SK-N-SH (cell line): ENCODE data around the gene FAM50B. TPM values are rescaled to one million over a fixed set of nuclear protein-coding genes. Genes with fewer than 3 reads are reported as not detected.

Experiments used
- CTCF ChIA-PET: fragments of 300-600, 350-600 bp; formaldehyde crosslinking; extraction: SDS; loops from one replicate; lab custom pipeline; 2021; lab: Yijun Ruan, JAX
- POLR2A ChIA-PET: fragments of 350-600 bp; sonication (Branson Sonifier 250); formaldehyde crosslinking; extraction: SDS; loops from one replicate; lab custom pipeline; 2020; ENCODE audit warnings: antibody characterized with exemption, inconsistent platforms; lab: Yijun Ruan, JAX
- DNase-seq: peaks from one replicate; pipeline ENCODE4 v3.0.0; 2012
- H2AFZ ChIP-seq: fragments of 200-600 bp; sonication (generic); 2 replicates; pipeline ENCODE4 v1.8.1; 2016; ENCODE audit warnings: antibody characterized with exemption, mild to moderate bottlenecking, low read depth
- H3F3A ChIP-seq: fragments of 200-600 bp; sonication (generic); replicated peaks from 2 replicates; pipeline ENCODE3; 2016; ENCODE audit warnings: antibody characterized with exemption, mild to moderate bottlenecking; ENCODE audit not compliant: insufficient read depth
- H3K27ac ChIP-seq, 2 experiments: fragments of 200-500 bp in 1 of 2; fragments of 200-600 bp in 1 of 2; sonication (Bioruptor generic) in 1 of 2; sonication (generic), shearing (Covaris generic) in 1 of 2; 2 replicates each; pipeline versions ENCODE4 v1.5.1 to v1.6.1; 2014 to 2016; ENCODE audit warnings: low read depth in 2 of 2, inconsistent platforms in 1 of 2, low read length in 1 of 2, mild to moderate bottlenecking in 1 of 2, mixed read lengths in 1 of 2
- H3K27me3 ChIP-seq: fragments of 200-600 bp; sonication (generic), shearing (Covaris generic); 2 replicates; pipeline ENCODE4 v1.6.1; 2016; ENCODE audit warnings: mixed run types; ENCODE audit not compliant: insufficient read depth
- H3K36me3 ChIP-seq, 2 experiments: fragments of 200-500 bp in 1 of 2; fragments of 200-600 bp in 1 of 2; sonication (Bioruptor generic) in 1 of 2; sonication (generic) in 1 of 2; replicated peaks in 1 of 2; 2 replicates each; pipeline versions ENCODE3 to v1.5.1; 2014 to 2016; ENCODE audit warnings: low read length in 1 of 2, mild to moderate bottlenecking in 1 of 2; ENCODE audit not compliant: insufficient read depth in 2 of 2, control insufficient read depth in 1 of 2
- H3K4me1 ChIP-seq, 2 experiments: fragments of 200-500 bp in 1 of 2; fragments of 200-600 bp in 1 of 2; sonication (Bioruptor generic) in 1 of 2; sonication (generic), shearing (Covaris generic) in 1 of 2; 2 replicates each; pipeline versions ENCODE4 v1.5.1 to v1.6.1; 2014 to 2016; ENCODE audit warnings: low read depth in 1 of 2, low read length in 1 of 2, mixed run types in 1 of 2; ENCODE audit not compliant: insufficient read depth in 2 of 2, control insufficient read depth in 1 of 2
- H3K4me2 ChIP-seq: fragments of 200-600 bp; sonication (generic), shearing (Covaris generic); 2 replicates; pipeline ENCODE4 v1.6.1; 2017; ENCODE audit warnings: mixed run types
- H3K4me3 ChIP-seq, 2 experiments: fragments of 200-500 bp in 1 of 2; fragments of 200-600 bp in 1 of 2; sonication (Bioruptor generic) in 1 of 2; sonication (generic), shearing (Covaris generic) in 1 of 2; 2 replicates each; pipeline versions ENCODE4 v1.5.1 to v1.8.1; 2014 to 2016; ENCODE audit warnings: low read depth in 2 of 2, inconsistent platforms in 1 of 2, low read length in 1 of 2, mild to moderate bottlenecking in 1 of 2, mixed read lengths in 1 of 2, moderate library complexity in 1 of 2
- H3K79me2 ChIP-seq: fragments of 200-600 bp; sonication (generic); 2 replicates; pipeline ENCODE4 v1.8.1; 2017; ENCODE audit warnings: mild to moderate bottlenecking; ENCODE audit not compliant: insufficient read depth
- H3K9ac ChIP-seq: fragments of 200-600 bp; sonication (generic); 2 replicates; pipeline ENCODE4 v1.6.1; 2017; ENCODE audit warnings: mixed run types
- H3K9me2 ChIP-seq: fragments of 200-600 bp; sonication (generic); 2 replicates; pipeline ENCODE4 v1.6.1; 2017; ENCODE audit warnings: mixed run types
- H3K9me3 ChIP-seq: fragments of 200-600 bp; sonication (generic); 2 replicates; pipeline ENCODE4 v1.6.1; 2017; ENCODE audit warnings: mixed run types, mild to moderate bottlenecking, moderate library complexity
- H4K20me1 ChIP-seq: fragments of 200-600 bp; sonication (generic); 2 replicates; pipeline ENCODE4 v1.6.1; 2017; ENCODE audit warnings: mild to moderate bottlenecking, mixed run types; ENCODE audit not compliant: insufficient read depth
- FOSL2 ChIP-seq: IDR thresholded peaks from 2 replicates; pipeline ENCODE4 v1.4.0; 2012; ENCODE audit warnings: low read depth, mild to moderate bottlenecking, moderate library complexity, borderline replicate concordance
- IRF3 ChIP-seq: fragments of 150-350 bp; IDR thresholded peaks from 2 replicates; pipeline ENCODE4 v1.6.1; 2016; ENCODE audit warnings: mild to moderate bottlenecking, low read depth, low read length
- JUND ChIP-seq: IDR thresholded peaks from 2 replicates; pipeline ENCODE4 v1.4.0; 2012
- MEF2A ChIP-seq: IDR thresholded peaks from 2 replicates; pipeline ENCODE4 v1.4.0; 2012; ENCODE audit warnings: low read depth, borderline replicate concordance
- NFIC ChIP-seq: IDR thresholded peaks from 2 replicates; pipeline ENCODE4 v1.4.0; 2012; ENCODE audit warnings: borderline replicate concordance
- POLR2AphosphoS5 ChIP-seq: IDR thresholded peaks from 2 replicates; pipeline ENCODE4 v1.6.1; 2012; ENCODE audit warnings: low read depth, low read length
- RAD21 ChIP-seq: IDR thresholded peaks from 2 replicates; pipeline ENCODE4 v1.6.1; 2012; ENCODE audit warnings: mild to moderate bottlenecking, low read length
- TCF12 ChIP-seq: IDR thresholded peaks from 2 replicates; pipeline ENCODE4 v1.4.0; 2012
- TEAD4 ChIP-seq: IDR thresholded peaks from 2 replicates; pipeline ENCODE4 v1.4.0; 2012; ENCODE audit warnings: mild to moderate bottlenecking, borderline replicate concordance; ENCODE audit not compliant: insufficient read depth
- YY1 ChIP-seq: IDR thresholded peaks from 2 replicates; pipeline ENCODE4 v1.4.0; 2012; ENCODE audit warnings: low read depth, mild to moderate bottlenecking
- WGBS: methylation state at CpG from one replicate; pipeline ENCODE4 v1.1.6; 2017; ENCODE audit warnings: low lambda C conversion rate; 5-methylcytosine and 5-hydroxymethylcytosine counted together
- polyA plus RNA-seq, 3 experiments: library from polyadenylated mRNA; depleted of rRNA; stranded (reverse); fragments of >200 nt; gene quantifications; 2 replicates each; pipeline ENCODE4 v1.2.3, GENCODE V29; 2012
- TF ChIP-seq, protein P1 (sequence below): IDR thresholded peaks from 2 replicates; pipeline ENCODE4 v1.4.0; 2012; ENCODE audit warnings: low read depth
- TF ChIP-seq, protein P2 (sequence below): IDR thresholded peaks from 2 replicates; pipeline ENCODE4; 2012

Gene FAM50B
- polyA plus RNA-seq, 1 of the 3 experiments (the other 2 are of a cell fraction): 13.8 TPM

- POLR2A ChIA-PET: no interaction called here
- Histone ChIP-seq H3K36me3 (no peaks in the 10 kb centered on the region), H3K27ac (no peak overlapping the region; a peak in 1 of 4 replicates), H3K9ac (no peak overlapping the region), H3K79me2 (no peaks in the 10 kb centered on the region), H3K4me2 (no peak overlapping the region), H3K4me1 (peaks cover 0 to 20% of the 10 kb centered on the region in 2 experiments; a peak in 2 of 4 replicates), H2AFZ (peak overlapping the region; percentile 9; the same call in 1 of the 2 replicates), H3K9me3 (no peaks in the 10 kb centered on the region), H4K20me1 (no peaks in the 10 kb centered on the region), H3F3A (peaks cover 6% of the 10 kb centered on the region), H3K27me3 (no peaks in the 10 kb centered on the region), H3K9me2 (no peaks in the 10 kb centered on the region), H3K4me3 (no peak overlapping the region)
- TF ChIP-seq YY1 (no peak), TCF12 (peak; percentile 82), NFIC (0 out of 2 replicates have a peak, but pooled peaks have one; percentile 26)
- WGBS: 69% methylated on average over 5 of the region's 5 CpGs
- CTCF ChIA-PET: interaction anchor here (1.7 to 1.8 kb wide), 2 partner anchors 34 to 135 kb away, joined by 4 to 8 read pairs; partner anchors contain the start of gene FAM50B
- no peak for DNase-seq
Measured at GRCh38 chr6:3882866-3883265, 33.7 kb downstream of the FAM50B start.

DNA sequence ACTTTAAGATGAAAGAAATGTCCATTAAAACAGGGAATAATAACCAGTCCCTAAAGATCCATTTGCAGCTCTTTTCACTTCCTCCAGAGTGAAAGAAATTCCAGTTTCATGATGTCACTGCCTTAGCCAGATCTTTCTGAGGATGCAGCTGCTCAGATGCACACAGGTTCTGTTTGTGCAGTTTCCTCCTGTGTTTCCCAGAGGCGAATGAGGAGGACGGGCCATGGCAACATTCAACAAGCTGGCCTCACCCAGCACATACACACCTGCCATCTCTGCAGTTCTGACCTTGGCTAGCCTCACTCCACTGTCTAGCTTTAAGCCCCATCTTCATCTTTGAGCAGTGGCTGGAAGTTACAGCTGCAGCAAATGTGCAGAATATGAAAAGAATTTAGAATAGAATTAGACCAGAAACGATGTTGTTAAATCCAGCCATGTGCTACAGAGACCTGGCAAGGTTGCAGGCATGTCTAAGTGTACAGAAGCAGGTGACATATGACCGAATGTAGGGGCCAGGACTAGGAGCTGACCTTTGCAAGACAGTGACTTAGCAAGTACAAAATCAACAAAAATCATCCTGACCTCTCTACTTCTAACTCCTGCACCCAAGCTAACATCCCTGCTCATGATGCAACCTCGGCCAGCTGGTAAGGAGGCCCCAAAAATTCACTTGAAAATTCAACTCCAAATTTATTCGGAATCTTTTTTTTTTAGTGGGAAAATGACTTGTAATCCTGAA lies 35.0 kb downstream of the FAM50B start:
- CTCF ChIA-PET: interaction anchor here (1.1 to 1.9 kb wide), 4 partner anchors 10 to 151 kb away, joined by 3 to 8 read pairs (median 6); partner anchors contain the start of gene FAM50B

More for the DNA sequence above, 35.0 kb downstream of the FAM50B start:
- H3F3A ChIP-seq: peaks cover 6% of the 10 kb centered on the region
- no peaks in the 10 kb centered on the region for H3K36me3 ChIP-seq
- H3K9me3 ChIP-seq: no peaks in the 10 kb centered on the region
- no peak overlapping the region for H3K4me3 ChIP-seq
- TF ChIP-seq RAD21 (no peak), POLR2AphosphoS5 (0 out of 2 replicates have a peak, but pooled peaks have one; percentile 31), FOSL2 (peak; percentile 32; the same call in 1 of the 2 replicates), TCF12 (peak; percentile 68; the same call in 1 of the 2 replicates), IRF3 (no peak), JUND (peak; percentile 51), MEF2A (no peak), TEAD4 (peak; percentile 46; the same call in 1 of the 2 replicates)
- TF ChIP-seq, protein P1, sequence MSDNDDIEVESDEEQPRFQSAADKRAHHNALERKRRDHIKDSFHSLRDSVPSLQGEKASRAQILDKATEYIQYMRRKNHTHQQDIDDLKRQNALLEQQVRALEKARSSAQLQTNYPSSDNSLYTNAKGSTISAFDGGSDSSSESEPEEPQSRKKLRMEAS: peak; percentile 21; the same call in 1 of the 2 replicates
- TF ChIP-seq, protein P2, sequence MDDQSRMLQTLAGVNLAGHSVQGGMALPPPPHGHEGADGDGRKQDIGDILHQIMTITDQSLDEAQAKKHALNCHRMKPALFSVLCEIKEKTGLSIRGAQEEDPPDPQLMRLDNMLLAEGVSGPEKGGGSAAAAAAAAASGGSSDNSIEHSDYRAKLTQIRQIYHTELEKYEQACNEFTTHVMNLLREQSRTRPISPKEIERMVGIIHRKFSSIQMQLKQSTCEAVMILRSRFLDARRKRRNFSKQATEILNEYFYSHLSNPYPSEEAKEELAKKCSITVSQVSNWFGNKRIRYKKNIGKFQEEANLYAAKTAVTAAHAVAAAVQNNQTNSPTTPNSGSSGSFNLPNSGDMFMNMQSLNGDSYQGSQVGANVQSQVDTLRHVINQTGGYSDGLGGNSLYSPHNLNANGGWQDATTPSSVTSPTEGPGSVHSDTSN: no peak
- TF ChIP-seq, all 33 proteins: peak for 6
- Histone ChIP-seq H3K4me1 (peaks cover 0 to 20% of the 10 kb centered on the region in 2 experiments; a peak in 2 of 4 replicates), H3K9ac (no peak overlapping the region; the same call in 1 of the 2 replicates), H4K20me1 (no peaks in the 10 kb centered on the region), H3K27me3 (no peaks in the 10 kb centered on the region), H3K27ac (peak overlapping the region in 1 of 2 experiments; percentile 19; a peak in 3 of 4 replicates), H2AFZ (peak overlapping the region; percentile 52; the same call in 1 of the 2 replicates), H3K4me2 (peak overlapping the region; percentile 45), H3K9me2 (no peaks in the 10 kb centered on the region), H3K79me2 (no peaks in the 10 kb centered on the region)
- WGBS: 53% methylated on average over 6 of the region's 6 CpGs
- no peak for DNase-seq
- POLR2A ChIA-PET: no interaction called here
